Neural cell (in vitro differentiated cells): ENCODE measurements around the gene PIGC. TPM values are rescaled to one million over a fixed set of nuclear protein-coding genes. Genes with fewer than 3 reads are reported as not detected.

Source experiments
- H2AFZ ChIP-seq: fragments of 200-600, 300-800 bp; sonication (generic), shearing (Covaris generic); 2 replicates; pipeline ENCODE4 v1.6.0; 2014; ENCODE audit warnings: low read depth, mild to moderate bottlenecking, antibody characterized with exemption, low read length, moderate library complexity
- H3F3A ChIP-seq: fragments of 200-600 bp; shearing (Covaris generic); 2 replicates; pipeline ENCODE4 v1.6.1; 2016; ENCODE audit warnings: mild to moderate bottlenecking, moderate library complexity, mixed read lengths, antibody characterized with exemption, low read length; ENCODE audit not compliant: insufficient read depth, poor library complexity, severe bottlenecking
- H3K27ac ChIP-seq: fragments of 200-600, 300-800 bp; sonication (generic), shearing (Covaris generic); 2 replicates; pipeline ENCODE4 v1.5.1; 2014; ENCODE audit warnings: mild to moderate bottlenecking, low read length, moderate library complexity
- H3K27me3 ChIP-seq: fragments of 300-800, 200-600 bp; sonication (generic), shearing (Covaris generic); 2 replicates; pipeline ENCODE4 v1.6.0; 2014; ENCODE audit warnings: mild to moderate bottlenecking, low read depth, low read length, moderate library complexity; ENCODE audit not compliant: insufficient read depth
- H3K36me3 ChIP-seq: fragments of 300-800, 200-600 bp; sonication (generic), shearing (Covaris generic); 2 replicates; pipeline ENCODE4 v1.5.1; 2014; ENCODE audit warnings: mild to moderate bottlenecking, antibody characterized with exemption, low read length, moderate library complexity; ENCODE audit not compliant: insufficient read depth
- H3K4me2 ChIP-seq: fragments of 300-800, 200-600 bp; sonication (generic), shearing (Covaris generic); 2 replicates; pipeline ENCODE4 v1.6.0; 2014; ENCODE audit warnings: mild to moderate bottlenecking, low read length
- H3K4me3 ChIP-seq: fragments of 300-800, 200-600 bp; sonication (generic), shearing (Covaris generic); 2 replicates; pipeline ENCODE4 v1.5.1; 2014; ENCODE audit warnings: mild to moderate bottlenecking, low read length, moderate library complexity
- H3K79me2 ChIP-seq: fragments of 200-600 bp; shearing (Covaris generic); replicated peaks from 2 replicates; pipeline ENCODE4 v1.6.0; 2014; ENCODE audit warnings: mild to moderate bottlenecking, low read length, moderate library complexity; ENCODE audit not compliant: insufficient read depth
- H3K9ac ChIP-seq: fragments of 300-800, 200-600 bp; sonication (generic), shearing (Covaris generic); 2 replicates; pipeline ENCODE4 v1.6.1; 2016; ENCODE audit warnings: mild to moderate bottlenecking, low read length, mixed read lengths
- H3K9me2 ChIP-seq: fragments of 200-600 bp; shearing (Covaris generic); 2 replicates; pipeline ENCODE4 v1.6.1; 2016; ENCODE audit warnings: mild to moderate bottlenecking, low read length, mixed read lengths; ENCODE audit not compliant: insufficient read depth
- H3K9me3 ChIP-seq: fragments of 200-600, 300-800 bp; sonication (generic), shearing (Covaris generic); 2 replicates; pipeline ENCODE4 v1.6.1; 2016; ENCODE audit warnings: mild to moderate bottlenecking, mixed run types, low read length, moderate library complexity, mixed read lengths
- H4K20me1 ChIP-seq: fragments of 200-600 bp; shearing (Covaris generic); 2 replicates; pipeline ENCODE4 v1.6.1; 2016; ENCODE audit warnings: mild to moderate bottlenecking, mixed run types; ENCODE audit not compliant: insufficient read depth
- CTCF ChIP-seq: fragments of 450-650 bp; IDR thresholded peaks from 2 replicates; pipeline ENCODE4 v1.5.1; 2014; ENCODE audit warnings: antibody characterized with exemption, mild to moderate bottlenecking, moderate library complexity; ENCODE audit not compliant: poor library complexity, severe bottlenecking
- EP300 ChIP-seq: fragments of 450-650 bp; conservative IDR thresholded peaks from 2 replicates; pipeline ENCODE4 v1.6.1; 2014; ENCODE audit warnings: antibody characterized with exemption, mild to moderate bottlenecking, moderate library complexity; ENCODE audit not compliant: poor library complexity, severe bottlenecking
- EZH2 ChIP-seq: fragments of 200-600, 300-800 bp; shearing (Covaris generic), sonication (generic); IDR thresholded peaks from 2 replicates; pipeline ENCODE4 v1.6.1; 2014; ENCODE audit warnings: antibody characterized with exemption, low read length, borderline replicate concordance, mild to moderate bottlenecking; ENCODE audit not compliant: insufficient read depth, poor library complexity, severe bottlenecking
- MXI1 ChIP-seq: fragments of 450-650 bp; conservative IDR thresholded peaks from 2 replicates; pipeline ENCODE4 v1.6.1; 2014; ENCODE audit warnings: antibody characterized with exemption, mild to moderate bottlenecking; ENCODE audit not compliant: poor library complexity, severe bottlenecking
- POLR2AphosphoS5 ChIP-seq: IDR thresholded peaks from 2 replicates; pipeline ENCODE4 v1.6.1; 2012
- RAD21 ChIP-seq: fragments of 450-650 bp; conservative IDR thresholded peaks from 2 replicates; pipeline ENCODE4 v1.6.1; 2014; ENCODE audit warnings: antibody characterized with exemption, mild to moderate bottlenecking, moderate library complexity
- REST ChIP-seq: IDR thresholded peaks from 2 replicates; pipeline ENCODE4 v1.6.1; 2012; ENCODE audit warnings: borderline replicate concordance
- SMC3 ChIP-seq: fragments of 450-650 bp; conservative IDR thresholded peaks from 2 replicates; pipeline ENCODE4 v1.6.1; 2014; ENCODE audit warnings: antibody characterized with exemption, mild to moderate bottlenecking, moderate library complexity; ENCODE audit not compliant: poor library complexity
- TAF1 ChIP-seq: IDR thresholded peaks from 2 replicates; pipeline ENCODE4 v1.6.1; 2012; ENCODE audit warnings: low read depth
- polyA plus RNA-seq: library from polyadenylated mRNA; depleted of rRNA; stranded (reverse); fragments of >200 nt; gene quantifications from 2 replicates; pipeline ENCODE4 v1.2.3, GENCODE V29; 2014

The PIGC gene
- polyA plus RNA-seq, 1 donor from 2014 or later: 69.3 TPM

GRCh38 chr1:172477741-172478140 lies 33.9 kb upstream of the PIGC start:
- Histone ChIP-seq H3F3A (no peaks in the 10 kb centered on the region), H3K27me3 (no peaks in the 10 kb centered on the region), H3K79me2 (no peaks in the 10 kb centered on the region), H2AFZ (no peak overlapping the region), H3K36me3 (no peaks in the 10 kb centered on the region), H3K9me2 (no peaks in the 10 kb centered on the region), H3K4me3 (no peak overlapping the region), H3K27ac (no peak overlapping the region), H3K4me2 (no peak overlapping the region), H3K9ac (no peak overlapping the region), H3K9me3 (no peaks in the 10 kb centered on the region), H4K20me1 (no peaks in the 10 kb centered on the region)
- TF ChIP-seq MXI1 (no peak), POLR2AphosphoS5 (no peak), REST (no peak), SMC3 (no peak), RAD21 (no peak), CTCF (no peak), TAF1 (no peak)

GRCh38 chr1:172477216-172477615 lies 33.3 kb upstream of the PIGC start:
- Histone ChIP-seq H3K27ac (no peak overlapping the region), H4K20me1 (no peaks in the 10 kb centered on the region), H3K9ac (no peak overlapping the region), H3K9me2 (no peaks in the 10 kb centered on the region), H3K9me3 (no peaks in the 10 kb centered on the region), H3F3A (no peaks in the 10 kb centered on the region), H3K79me2 (no peaks in the 10 kb centered on the region), H2AFZ (no peak overlapping the region), H3K4me2 (no peak overlapping the region), H3K27me3 (no peaks in the 10 kb centered on the region), H3K4me3 (no peak overlapping the region), H3K36me3 (no peaks in the 10 kb centered on the region)
- TF ChIP-seq POLR2AphosphoS5 (no peak), REST (no peak), TAF1 (no peak), CTCF (no peak), EZH2 (no peak), EP300 (no peak), SMC3 (no peak), RAD21 (no peak)
